PC-9 (cell line): ENCODE measurements around the gene VPS33A. TPM values are rescaled to one million over a fixed set of nuclear protein-coding genes. Genes with fewer than 3 reads are reported as not detected.

Experiments used
- BruUV-seq: library from RNA; stranded (reverse); fragments of 400-500 nt; replicated peaks from 2 replicates; lab custom pipeline; 2021; lab: Mats Ljungman, UMichigan
- CTCF ChIA-PET: fragments of 300-600 bp; sonication (Branson Sonifier 250); formaldehyde crosslinking; loops from one replicate; lab custom pipeline; 2022; ENCODE audit warnings: antibody characterized with exemption; lab: Charles Lee
- POLR2A ChIA-PET: fragments of 300-600 bp; sonication (Branson Sonifier 250); formaldehyde crosslinking; loops from one replicate; lab custom pipeline; 2022; ENCODE audit warnings: antibody characterized with exemption; ENCODE audit not compliant: unreplicated experiment; lab: Charles Lee
- DNase-seq, 2 experiments: peaks; one replicate each; pipeline versions ENCODE4 v3.0.0 to v3.0.0-alpha.2; 2015 to 2022; ENCODE audit warnings: mixed read lengths in 1 of 2
- H2AFZ ChIP-seq: fragments of 200-600 bp; sonication (generic); 2 replicates; pipeline ENCODE4 v1.8.1; 2017; ENCODE audit warnings: antibody characterized with exemption
- H3F3A ChIP-seq: fragments of 200-600 bp; sonication (generic); 2 replicates; pipeline ENCODE4 v1.8.1; 2017; ENCODE audit warnings: antibody characterized with exemption, mild to moderate bottlenecking, low read depth; ENCODE audit not compliant: insufficient read depth
- H3K27ac ChIP-seq: fragments of 200-600 bp; sonication (generic); 2 replicates; pipeline ENCODE4 v1.6.1; 2016; ENCODE audit warnings: mixed run types
- H3K27me3 ChIP-seq: fragments of 200-600 bp; sonication (generic); 2 replicates; pipeline ENCODE4 v1.6.1; 2016; ENCODE audit warnings: low read depth, mixed run types; ENCODE audit not compliant: insufficient read depth
- H3K36me3 ChIP-seq: fragments of 200-600 bp; sonication (generic); 2 replicates; pipeline ENCODE4 v1.6.1; 2016; ENCODE audit warnings: low read depth, mixed run types
- H3K4me1 ChIP-seq: fragments of 200-600 bp; sonication (generic); replicated peaks from 2 replicates; pipeline ENCODE4 v1.6.1; 2016; ENCODE audit warnings: mixed run types; ENCODE audit not compliant: insufficient read depth
- H3K4me2 ChIP-seq: fragments of 200-600 bp; sonication (generic); 2 replicates; pipeline ENCODE4 v1.6.1; 2017; ENCODE audit warnings: mixed run types
- H3K4me3 ChIP-seq: fragments of 200-600 bp; sonication (generic); 2 replicates; pipeline ENCODE4 v1.6.1; 2016; ENCODE audit warnings: mixed run types
- H3K79me2 ChIP-seq: fragments of 200-600 bp; sonication (generic); 2 replicates; pipeline ENCODE4 v1.6.1; 2017; ENCODE audit warnings: low read depth, mixed run types
- H3K9me2 ChIP-seq: fragments of 200-600 bp; sonication (generic); 2 replicates; pipeline ENCODE4 v1.8.1; 2017; ENCODE audit warnings: mild to moderate bottlenecking; ENCODE audit not compliant: insufficient read depth
- H3K9me3 ChIP-seq: fragments of 200-600 bp; sonication (generic); 2 replicates; pipeline ENCODE4 v1.8.1; 2016; ENCODE audit warnings: low read depth; ENCODE audit not compliant: insufficient read depth
- H4K20me1 ChIP-seq: fragments of 200-600 bp; sonication (generic); 2 replicates; pipeline ENCODE4 v1.8.1; 2017; ENCODE audit not compliant: insufficient read depth
- EZH2 ChIP-seq: fragments of 200-600 bp; sonication (generic); IDR thresholded peaks from 2 replicates; pipeline ENCODE4 v1.8.0; 2017; ENCODE audit warnings: antibody characterized with exemption, low read depth
- intact Hi-C: fragments of 100-400 bp; cut with micrococcal nuclease; formaldehyde crosslinking; loops from one replicate; pipeline ENCODE4 v1.10.0; 2022; ENCODE audit not compliant: unreplicated experiment
- total RNA-seq: library from RNA; stranded (reverse); gene quantifications from 2 replicates; pipeline ENCODE4 v1.2.3, GENCODE V29; 2021
- TF ChIP-seq, protein P1 (sequence below): fragments of 200-600 bp; sonication (generic); conservative IDR thresholded peaks from 2 replicates; pipeline ENCODE4 v1.6.1; 2017; ENCODE audit warnings: mixed run types, antibody characterized with exemption, mild to moderate bottlenecking, moderate library complexity

Gene VPS33A
- total RNA-seq, 1 experiment from 2014 or later = 18.1 TPM

- no peaks in the 10 kb centered on the region for H3K4me1 ChIP-seq
- no peaks in the 10 kb centered on the region for H3K9me3 ChIP-seq
- no peaks in the 10 kb centered on the region for H3K36me3 ChIP-seq
- no peak overlapping the region for H3K4me2 ChIP-seq
- no peak for DNase-seq
- H3K9me2 ChIP-seq = no peaks in the 10 kb centered on the region
- no TSS peak for BruUV-seq
- ChIA-PET CTCF (no interaction called here), POLR2A (no interaction called here)
- intact Hi-C loops = no loop called here
- no peaks in the 10 kb centered on the region for H3F3A ChIP-seq
- no peak overlapping the region for H2AFZ ChIP-seq
- no peaks in the 10 kb centered on the region for H3K79me2 ChIP-seq
- no peak overlapping the region for H3K4me3 ChIP-seq
- TF ChIP-seq, protein P1, sequence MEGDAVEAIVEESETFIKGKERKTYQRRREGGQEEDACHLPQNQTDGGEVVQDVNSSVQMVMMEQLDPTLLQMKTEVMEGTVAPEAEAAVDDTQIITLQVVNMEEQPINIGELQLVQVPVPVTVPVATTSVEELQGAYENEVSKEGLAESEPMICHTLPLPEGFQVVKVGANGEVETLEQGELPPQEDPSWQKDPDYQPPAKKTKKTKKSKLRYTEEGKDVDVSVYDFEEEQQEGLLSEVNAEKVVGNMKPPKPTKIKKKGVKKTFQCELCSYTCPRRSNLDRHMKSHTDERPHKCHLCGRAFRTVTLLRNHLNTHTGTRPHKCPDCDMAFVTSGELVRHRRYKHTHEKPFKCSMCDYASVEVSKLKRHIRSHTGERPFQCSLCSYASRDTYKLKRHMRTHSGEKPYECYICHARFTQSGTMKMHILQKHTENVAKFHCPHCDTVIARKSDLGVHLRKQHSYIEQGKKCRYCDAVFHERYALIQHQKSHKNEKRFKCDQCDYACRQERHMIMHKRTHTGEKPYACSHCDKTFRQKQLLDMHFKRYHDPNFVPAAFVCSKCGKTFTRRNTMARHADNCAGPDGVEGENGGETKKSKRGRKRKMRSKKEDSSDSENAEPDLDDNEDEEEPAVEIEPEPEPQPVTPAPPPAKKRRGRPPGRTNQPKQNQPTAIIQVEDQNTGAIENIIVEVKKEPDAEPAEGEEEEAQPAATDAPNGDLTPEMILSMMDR = no peak
- no peak for TF ChIP-seq EZH2
- H3K27ac ChIP-seq = no peak overlapping the region
- no peaks in the 10 kb centered on the region for H4K20me1 ChIP-seq
- H3K27me3 ChIP-seq = no peaks in the 10 kb centered on the region
Measured at GRCh38 chr12:122185079-122185478, 81.2 kb downstream of the VPS33A start.

GRCh38 chr12:122184517-122184916, 81.8 kb downstream of the VPS33A start:
- H3K9me3 ChIP-seq = no peaks in the 10 kb centered on the region
- no peak overlapping the region for H2AFZ ChIP-seq
- no peaks in the 10 kb centered on the region for H3K79me2 ChIP-seq
- no peak overlapping the region for H3K4me2 ChIP-seq
- no peaks in the 10 kb centered on the region for H3K4me1 ChIP-seq
- BruUV-seq = no TSS peak
- H3K27ac ChIP-seq = no peak overlapping the region
- ChIA-PET CTCF (no interaction called here), POLR2A (no interaction called here)
- H3K9me2 ChIP-seq = no peaks in the 10 kb centered on the region
- no peaks in the 10 kb centered on the region for H3K36me3 ChIP-seq
- no peaks in the 10 kb centered on the region for H3F3A ChIP-seq
- intact Hi-C loops = no loop called here
- no peak for TF ChIP-seq EZH2
- TF ChIP-seq, protein P1 = no peak
- DNase-seq = no peak
- H4K20me1 ChIP-seq = no peaks in the 10 kb centered on the region
- no peak overlapping the region for H3K4me3 ChIP-seq
- H3K27me3 ChIP-seq = no peaks in the 10 kb centered on the region

GRCh38 chr12:122183588-122183940, 82.7 kb downstream of the VPS33A start:
- no peak for TF ChIP-seq EZH2
- TF ChIP-seq, protein P1 = no peak
- Histone ChIP-seq H3K4me3 (no peak overlapping the region), H3K27ac (no peak overlapping the region), H3K79me2 (no peaks in the 10 kb centered on the region), H3K9me3 (no peaks in the 10 kb centered on the region), H3K4me1 (no peaks in the 10 kb centered on the region), H3K9me2 (no peaks in the 10 kb centered on the region), H3K4me2 (peak overlapping the region; percentile 59; the same call in 1 of the 2 replicates), H3K36me3 (no peaks in the 10 kb centered on the region), H3K27me3 (no peaks in the 10 kb centered on the region), H3F3A (no peaks in the 10 kb centered on the region), H4K20me1 (no peaks in the 10 kb centered on the region), H2AFZ (no peak overlapping the region)
- CTCF ChIA-PET = no interaction called here
- no peak for DNase-seq
- intact Hi-C loops = no loop called here
- BruUV-seq = no TSS peak
- POLR2A ChIA-PET = no interaction called here
